ENCODE measurements around the gene RGPD6.
"Not testable (repeated sequence)": the region's sequence is repeated elsewhere in the genome, so short reads cannot be mapped to it uniquely, and the experiment has no call there.

Gene RGPD6

DNA sequence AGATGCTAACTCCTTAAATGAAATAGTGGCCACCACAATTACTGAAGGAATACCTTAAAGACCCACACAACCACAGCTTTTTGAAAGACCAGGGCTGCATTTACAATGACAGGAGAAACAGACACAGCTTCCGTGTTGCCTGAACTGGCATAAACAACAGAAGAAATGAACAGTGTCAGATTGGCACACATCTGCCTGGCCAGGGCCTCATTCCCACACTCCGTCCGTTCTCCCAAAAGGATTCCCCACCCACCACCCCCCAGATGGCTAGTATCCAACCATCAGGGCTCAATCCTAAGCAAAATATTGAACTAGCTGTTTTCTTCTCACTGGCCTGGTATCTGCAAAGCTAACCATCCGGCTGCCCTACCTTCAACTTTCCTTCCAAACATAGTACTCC lies 96.9 kb downstream of the RGPD6 start:
- not testable (repeated sequence) for DNase-seq

DNA sequence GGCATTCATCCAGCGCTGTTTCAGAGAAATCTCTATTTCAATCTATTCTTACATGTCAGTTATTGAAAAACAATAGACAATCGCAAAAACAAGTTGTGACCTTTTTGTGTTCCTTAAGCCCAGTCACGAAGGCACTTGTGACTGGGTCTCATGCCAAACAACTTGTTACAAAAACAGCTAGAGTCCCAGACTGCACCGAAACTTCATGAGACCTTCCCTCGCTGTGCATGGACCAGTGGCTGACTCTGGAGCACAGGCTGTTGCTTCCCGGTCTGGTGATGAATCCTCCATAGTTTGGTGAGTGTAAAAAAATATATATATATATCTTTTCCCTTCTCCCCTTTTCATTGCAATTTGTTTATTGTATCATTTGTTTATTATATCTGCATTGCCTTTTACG lies 99.7 kb downstream of the RGPD6 start:
- not testable (repeated sequence) for DNase-seq

GRCh38 chr2:110476952-110477351 lies 100.1 kb downstream of the RGPD6 start:
- not testable (repeated sequence) for DNase-seq

DNA sequence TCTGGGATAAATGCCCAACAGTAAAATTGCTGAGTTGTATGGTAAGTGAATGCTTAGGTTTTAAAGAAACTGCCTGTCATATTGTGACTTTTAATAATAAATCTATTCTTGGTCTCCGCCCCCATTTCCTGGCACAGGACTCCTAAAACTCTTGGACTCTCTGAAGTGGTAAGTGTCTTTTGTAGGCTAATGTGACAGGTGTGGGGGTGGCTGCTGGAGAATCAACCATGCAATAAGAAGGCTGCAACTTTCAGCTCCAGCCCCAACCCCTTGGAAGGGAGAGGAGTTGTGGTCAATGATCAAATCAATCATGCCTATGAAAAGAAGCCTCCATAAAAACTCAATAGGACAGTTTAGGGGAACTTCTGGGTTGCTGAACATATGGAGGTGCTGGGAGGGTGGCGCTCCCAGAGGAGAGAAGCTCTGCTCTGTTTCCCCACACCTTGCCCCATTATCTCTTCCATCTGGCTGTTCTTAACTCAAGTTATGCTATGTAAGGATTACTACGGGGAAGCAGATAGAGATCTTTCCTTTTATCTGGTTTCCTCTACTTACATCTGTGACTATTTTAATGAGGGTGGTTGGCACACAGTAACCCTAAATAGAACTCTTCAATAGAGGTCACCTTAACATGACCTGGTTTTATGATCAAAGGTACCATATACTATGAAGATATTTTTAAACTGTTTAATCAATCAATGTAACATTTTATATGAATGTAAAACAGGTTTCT lies 101.2 kb downstream of the RGPD6 start:
- not testable (repeated sequence) for DNase-seq

- not testable (repeated sequence) for DNase-seq
Observed at GRCh38 chr2:110474898-110475297, 102.1 kb downstream of the RGPD6 start.

DNA sequence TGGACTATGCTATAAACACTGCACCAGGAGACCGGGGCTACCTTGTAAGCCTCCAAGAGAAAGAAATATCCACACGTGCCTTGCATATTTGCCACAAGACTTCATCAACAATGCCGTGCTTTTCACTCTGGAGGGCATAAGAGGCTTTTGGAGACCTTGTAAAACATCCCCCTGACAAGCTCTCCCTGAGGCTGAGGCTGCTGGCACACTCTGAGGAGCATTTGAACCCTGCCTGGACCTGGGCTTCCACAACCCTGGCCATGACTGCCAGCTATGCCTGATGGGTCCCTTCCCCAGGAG lies 104.0 kb downstream of the RGPD6 start:
- not testable (repeated sequence) for DNase-seq

GRCh38 chr2:110472171-110473058 lies 104.6 kb downstream of the RGPD6 start, which contains the start of gene LIMS4:
TSS of gene LIMS4 (minus strand) at chr2:110472816. CDS start at chr2:110472778, 38 bp downstream.
- not testable (repeated sequence) for DNase-seq

DNA sequence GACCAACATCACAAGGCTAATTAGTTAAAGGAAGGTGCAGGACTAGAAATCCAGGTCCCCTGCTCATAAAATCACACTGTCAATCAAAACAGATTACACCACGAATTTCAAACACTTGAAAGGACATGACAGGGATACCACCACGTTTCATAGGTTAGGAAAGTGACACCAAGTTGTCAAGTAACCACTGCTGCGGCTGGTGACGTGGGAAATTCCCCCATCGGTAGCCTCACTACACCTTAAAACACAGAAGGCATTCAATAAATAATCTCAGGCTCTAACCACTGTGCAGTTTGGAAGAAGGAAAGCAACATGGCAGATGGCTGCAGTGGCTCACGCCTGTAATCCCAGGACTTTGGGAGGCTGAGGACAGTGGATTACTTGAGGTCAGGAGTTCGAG lies 108.1 kb downstream of the RGPD6 start:
- DNase-seq, result not testable (repeated sequence)

DNA sequence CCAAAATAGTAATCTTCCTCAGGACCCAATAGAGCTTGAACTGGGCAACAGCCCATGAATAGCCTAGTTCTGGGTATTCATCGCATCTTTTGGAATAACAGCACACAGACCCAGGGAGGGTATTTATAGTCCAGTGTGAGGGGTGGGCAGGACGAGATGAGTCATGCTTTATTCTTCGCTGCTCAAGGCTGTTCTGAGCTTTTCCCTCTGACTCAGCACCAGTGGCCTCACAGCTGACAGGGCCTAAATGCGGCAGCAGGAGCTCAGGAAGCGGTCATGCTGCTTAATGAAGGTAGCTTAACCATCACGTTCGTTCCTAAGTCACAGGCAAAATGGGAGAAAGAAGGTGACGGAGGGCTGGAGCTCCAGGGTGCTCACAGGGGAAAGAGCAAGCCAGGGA lies 111.7 kb downstream of the RGPD6 start:
- DNase-seq, result not testable (repeated sequence)

Measured in stimulated activated CD4-positive, alpha-beta T cell treated with anti-CD3 and anti-CD28 coated beads, Interleukin-1b, Interleukin-23, amount 100 ng/mL, for 48 hours (primary cell).